Measurements from ENCODE around the gene ZDHHC14. TPM values are rescaled to one million over a fixed set of nuclear protein-coding genes. Genes with fewer than 3 reads are reported as not detected.
"Not testable (repeated sequence)": the region's sequence is repeated elsewhere in the genome, so short reads cannot be mapped to it uniquely, and the experiment has no call there.

Gene ZDHHC14
- total RNA-seq, 1 experiment from 2014 or later: 3.2 TPM

GRCh38 chr6:157586476-157587126, 205.6 kb downstream of the ZDHHC14 start:
- intact Hi-C loops (cut with micrococcal nuclease; ENCODE audit: unreplicated experiment): no loop called here
- Histone ChIP-seq H3K27ac (ENCODE audit: low read depth, low read length, poor library complexity, severe bottlenecking) (no peak overlapping the region), H3K27me3 (replicated peaks; ENCODE audit: insufficient read depth, low read depth, low read length, poor library complexity) (no peaks in the 10 kb centered on the region), H3K4me1 (ENCODE audit: insufficient read depth, low read length, poor library complexity, severe bottlenecking) (no peaks in the 10 kb centered on the region), H3K4me3 (ENCODE audit: low read depth, low read length, poor library complexity, severe bottlenecking) (no peak overlapping the region), H3K36me3 (ENCODE audit: insufficient read depth, low read length, poor library complexity, severe bottlenecking) (no peaks in the 10 kb centered on the region), H3K9me3 (ENCODE audit: low read depth, low read length, poor library complexity, severe bottlenecking) (no peaks in the 10 kb centered on the region)
- DNase-seq (ENCODE audit: low spot score): no peak
- no TSS peak for BruUV-seq (replicated peaks)
- TF ChIP-seq, protein P1, sequence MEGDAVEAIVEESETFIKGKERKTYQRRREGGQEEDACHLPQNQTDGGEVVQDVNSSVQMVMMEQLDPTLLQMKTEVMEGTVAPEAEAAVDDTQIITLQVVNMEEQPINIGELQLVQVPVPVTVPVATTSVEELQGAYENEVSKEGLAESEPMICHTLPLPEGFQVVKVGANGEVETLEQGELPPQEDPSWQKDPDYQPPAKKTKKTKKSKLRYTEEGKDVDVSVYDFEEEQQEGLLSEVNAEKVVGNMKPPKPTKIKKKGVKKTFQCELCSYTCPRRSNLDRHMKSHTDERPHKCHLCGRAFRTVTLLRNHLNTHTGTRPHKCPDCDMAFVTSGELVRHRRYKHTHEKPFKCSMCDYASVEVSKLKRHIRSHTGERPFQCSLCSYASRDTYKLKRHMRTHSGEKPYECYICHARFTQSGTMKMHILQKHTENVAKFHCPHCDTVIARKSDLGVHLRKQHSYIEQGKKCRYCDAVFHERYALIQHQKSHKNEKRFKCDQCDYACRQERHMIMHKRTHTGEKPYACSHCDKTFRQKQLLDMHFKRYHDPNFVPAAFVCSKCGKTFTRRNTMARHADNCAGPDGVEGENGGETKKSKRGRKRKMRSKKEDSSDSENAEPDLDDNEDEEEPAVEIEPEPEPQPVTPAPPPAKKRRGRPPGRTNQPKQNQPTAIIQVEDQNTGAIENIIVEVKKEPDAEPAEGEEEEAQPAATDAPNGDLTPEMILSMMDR (conservative IDR thresholded peaks at IDR 0.05; ENCODE audit: low read depth, low read length): no peak
- TF ChIP-seq EZH2 (IDR thresholded peaks at IDR 0.05; ENCODE audit: borderline replicate concordance, low read depth, low read length, poor library complexity, severe bottlenecking): no peak
- POLR2A ChIA-PET (ENCODE audit: low non-redundant PET): no interaction called here
- CTCF ChIA-PET: no interaction called here

GRCh38 chr6:157587127-157587926, 206.3 kb downstream of the ZDHHC14 start:
- H3K9me3 ChIP-seq (ENCODE audit: low read depth, low read length, poor library complexity, severe bottlenecking): no peaks in the 10 kb centered on the region
- no peak for DNase-seq (ENCODE audit: low spot score)
- no peaks in the 10 kb centered on the region for H3K27me3 ChIP-seq (replicated peaks; ENCODE audit: insufficient read depth, low read depth, low read length, poor library complexity)
- no peaks in the 10 kb centered on the region for H3K36me3 ChIP-seq (ENCODE audit: insufficient read depth, low read length, poor library complexity, severe bottlenecking)
- TF ChIP-seq EZH2 (IDR thresholded peaks at IDR 0.05; ENCODE audit: borderline replicate concordance, low read depth, low read length, poor library complexity, severe bottlenecking): no peak
- POLR2A ChIA-PET (ENCODE audit: low non-redundant PET): no interaction called here
- H3K4me3 ChIP-seq (ENCODE audit: low read depth, low read length, poor library complexity, severe bottlenecking): no peak overlapping the region
- no TSS peak for BruUV-seq (replicated peaks)
- intact Hi-C loops (cut with micrococcal nuclease; ENCODE audit: unreplicated experiment): no loop called here
- CTCF ChIA-PET: no interaction called here
- H3K4me1 ChIP-seq (ENCODE audit: insufficient read depth, low read length, poor library complexity, severe bottlenecking): no peaks in the 10 kb centered on the region
- H3K27ac ChIP-seq (ENCODE audit: low read depth, low read length, poor library complexity, severe bottlenecking): no peak overlapping the region

- H3K4me1 ChIP-seq (ENCODE audit: insufficient read depth, low read length, poor library complexity, severe bottlenecking); H3K4me3 ChIP-seq (ENCODE audit: low read depth, low read length, poor library complexity, severe bottlenecking); H3K36me3 ChIP-seq (ENCODE audit: insufficient read depth, low read length, poor library complexity, severe bottlenecking); DNase-seq (ENCODE audit: low spot score); POLR2A ChIA-PET (ENCODE audit: low non-redundant PET); BruUV-seq (replicated peaks); H3K27me3 ChIP-seq (replicated peaks; ENCODE audit: insufficient read depth, low read depth, low read length, poor library complexity); H3K9me3 ChIP-seq (ENCODE audit: low read depth, low read length, poor library complexity, severe bottlenecking); CTCF ChIA-PET; intact Hi-C loops (cut with micrococcal nuclease; ENCODE audit: unreplicated experiment); H3K27ac ChIP-seq (ENCODE audit: low read depth, low read length, poor library complexity, severe bottlenecking): not testable (repeated sequence)
Observed at GRCh38 chr6:157590654-157591053, 209.7 kb downstream of the ZDHHC14 start.

- Histone ChIP-seq H3K27ac (ENCODE audit: low read depth, low read length, poor library complexity, severe bottlenecking) (no peak overlapping the region), H3K27me3 (replicated peaks; ENCODE audit: insufficient read depth, low read depth, low read length, poor library complexity) (no peaks in the 10 kb centered on the region), H3K36me3 (ENCODE audit: insufficient read depth, low read length, poor library complexity, severe bottlenecking) (no peaks in the 10 kb centered on the region), H3K4me3 (ENCODE audit: low read depth, low read length, poor library complexity, severe bottlenecking) (no peak overlapping the region), H3K4me1 (ENCODE audit: insufficient read depth, low read length, poor library complexity, severe bottlenecking) (no peaks in the 10 kb centered on the region), H3K9me3 (ENCODE audit: low read depth, low read length, poor library complexity, severe bottlenecking) (no peaks in the 10 kb centered on the region)
- POLR2A ChIA-PET (ENCODE audit: low non-redundant PET): no interaction called here
- BruUV-seq (replicated peaks): no TSS peak
- intact Hi-C loops (cut with micrococcal nuclease; ENCODE audit: unreplicated experiment): no loop called here
- DNase-seq (ENCODE audit: low spot score): no peak
- CTCF ChIA-PET: no interaction called here
- TF ChIP-seq, protein P1 (conservative IDR thresholded peaks at IDR 0.05; ENCODE audit: low read depth, low read length): no peak
- no peak for TF ChIP-seq EZH2 (IDR thresholded peaks at IDR 0.05; ENCODE audit: borderline replicate concordance, low read depth, low read length, poor library complexity, severe bottlenecking)
Observed at GRCh38 chr6:157592541-157592940, 211.6 kb downstream of the ZDHHC14 start.

Measured in A673 (cell line).